Parathyroid adenoma (tissue), 2 donors: ENCODE data around the gene SEC31B.

Experiments used
- H2AFZ ChIP-seq: fragments of 300-600 bp; sonication (generic); one replicate; pipeline ENCODE4 v1.7.0; 2017; ENCODE audit warnings: antibody characterized with exemption, mild to moderate bottlenecking
- H3K27ac ChIP-seq: fragments of 300-600 bp; sonication (generic); one replicate; pipeline ENCODE4 v1.7.0; 2017
- H3K27me3 ChIP-seq: fragments of 300-600 bp; sonication (generic); one replicate; pipeline ENCODE4 v1.7.0; 2017; ENCODE audit warnings: low read length; ENCODE audit not compliant: control insufficient read depth, insufficient read depth
- H3K36me3 ChIP-seq: fragments of 300-600 bp; sonication (generic); one replicate; pipeline ENCODE4 v1.7.0; 2017; ENCODE audit warnings: low read length; ENCODE audit not compliant: control insufficient read depth, insufficient read depth
- H3K4me1 ChIP-seq: fragments of 300-600 bp; sonication (generic); one replicate; pipeline ENCODE4 v1.7.0; 2017; ENCODE audit warnings: control low read depth
- H3K4me2 ChIP-seq: fragments of 300-600 bp; sonication (generic); one replicate; pipeline ENCODE4 v1.7.0; 2017; ENCODE audit warnings: low read length
- H3K4me3 ChIP-seq: fragments of 300-600 bp; sonication (generic); one replicate; pipeline ENCODE4 v1.7.0; 2017; ENCODE audit warnings: low read depth, low read length
- H3K79me2 ChIP-seq: fragments of 300-600 bp; sonication (generic); one replicate; pipeline ENCODE4 v1.7.0; 2017; ENCODE audit warnings: control low read depth
- H3K9ac ChIP-seq: fragments of 300-600 bp; sonication (generic); one replicate; pipeline ENCODE4 v1.7.0; 2017; ENCODE audit warnings: mild to moderate bottlenecking
- H3K9me3 ChIP-seq: fragments of 300-600 bp; sonication (generic); one replicate; pipeline ENCODE4 v1.7.0; 2017; ENCODE audit warnings: low read length; ENCODE audit not compliant: control insufficient read depth
- TF ChIP-seq, protein P1 (sequence below): fragments of 300-600 bp; sonication (generic); IDR thresholded peaks from one replicate; pipeline ENCODE4 v1.7.0; 2017; ENCODE audit warnings: antibody characterized with exemption, mild to moderate bottlenecking
- donor health status: primary hyperparathyroidism.

The SEC31B gene

GRCh38 chr10:100498059-100498458 lies 21.6 kb downstream of the SEC31B start:
- H3K9ac ChIP-seq: no peak overlapping the region
- no peaks in the 10 kb centered on the region for H3K9me3 ChIP-seq
- H2AFZ ChIP-seq: no peak overlapping the region
- H3K27me3 ChIP-seq: no peaks in the 10 kb centered on the region
- H3K4me3 ChIP-seq: no peak overlapping the region
- H3K36me3 ChIP-seq: no peaks in the 10 kb centered on the region
- no peak overlapping the region for H3K4me2 ChIP-seq
- no peak overlapping the region for H3K27ac ChIP-seq
- no peaks in the 10 kb centered on the region for H3K79me2 ChIP-seq
- TF ChIP-seq, protein P1, sequence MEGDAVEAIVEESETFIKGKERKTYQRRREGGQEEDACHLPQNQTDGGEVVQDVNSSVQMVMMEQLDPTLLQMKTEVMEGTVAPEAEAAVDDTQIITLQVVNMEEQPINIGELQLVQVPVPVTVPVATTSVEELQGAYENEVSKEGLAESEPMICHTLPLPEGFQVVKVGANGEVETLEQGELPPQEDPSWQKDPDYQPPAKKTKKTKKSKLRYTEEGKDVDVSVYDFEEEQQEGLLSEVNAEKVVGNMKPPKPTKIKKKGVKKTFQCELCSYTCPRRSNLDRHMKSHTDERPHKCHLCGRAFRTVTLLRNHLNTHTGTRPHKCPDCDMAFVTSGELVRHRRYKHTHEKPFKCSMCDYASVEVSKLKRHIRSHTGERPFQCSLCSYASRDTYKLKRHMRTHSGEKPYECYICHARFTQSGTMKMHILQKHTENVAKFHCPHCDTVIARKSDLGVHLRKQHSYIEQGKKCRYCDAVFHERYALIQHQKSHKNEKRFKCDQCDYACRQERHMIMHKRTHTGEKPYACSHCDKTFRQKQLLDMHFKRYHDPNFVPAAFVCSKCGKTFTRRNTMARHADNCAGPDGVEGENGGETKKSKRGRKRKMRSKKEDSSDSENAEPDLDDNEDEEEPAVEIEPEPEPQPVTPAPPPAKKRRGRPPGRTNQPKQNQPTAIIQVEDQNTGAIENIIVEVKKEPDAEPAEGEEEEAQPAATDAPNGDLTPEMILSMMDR: no peak
- no peaks in the 10 kb centered on the region for H3K4me1 ChIP-seq

GRCh38 chr10:100496567-100496966 lies 23.1 kb downstream of the SEC31B start:
- Histone ChIP-seq H3K27ac (no peak overlapping the region), H3K27me3 (no peaks in the 10 kb centered on the region), H3K9ac (no peak overlapping the region), H3K36me3 (no peaks in the 10 kb centered on the region), H3K4me1 (no peaks in the 10 kb centered on the region), H3K4me2 (no peak overlapping the region), H2AFZ (no peak overlapping the region), H3K4me3 (no peak overlapping the region), H3K9me3 (no peaks in the 10 kb centered on the region), H3K79me2 (no peaks in the 10 kb centered on the region)
- TF ChIP-seq, protein P1: no peak

GRCh38 chr10:100490531-100490930 lies 29.1 kb downstream of the SEC31B start:
- Histone ChIP-seq H3K9me3 (no peaks in the 10 kb centered on the region), H3K27me3 (no peaks in the 10 kb centered on the region)

DNA sequence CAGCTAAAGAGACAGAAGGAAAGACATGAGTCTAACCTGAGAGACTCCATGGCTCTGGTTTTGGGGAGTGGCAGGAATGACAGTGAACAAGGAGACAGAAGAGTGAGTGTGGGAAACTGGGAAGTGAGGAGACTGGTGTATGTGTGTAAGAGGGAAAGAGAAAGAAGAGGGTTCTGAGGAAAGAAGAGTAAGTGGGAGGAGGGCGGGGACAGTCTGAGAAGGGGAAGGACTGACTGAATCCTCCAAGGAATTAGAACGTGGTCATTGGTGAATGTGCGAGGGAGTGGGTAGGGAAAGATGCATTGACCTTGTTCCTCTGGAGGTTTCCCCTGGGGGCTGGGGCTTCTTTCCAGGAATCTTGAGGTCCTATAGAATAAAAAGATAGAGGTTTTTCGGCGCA lies 30.3 kb downstream of the SEC31B start:
- Histone ChIP-seq H3K27ac (no peak overlapping the region), H3K9ac (no peak overlapping the region), H2AFZ (no peak overlapping the region), H3K4me1 (no peaks in the 10 kb centered on the region), H3K4me2 (no peak overlapping the region), H3K27me3 (no peaks in the 10 kb centered on the region), H3K36me3 (no peaks in the 10 kb centered on the region), H3K9me3 (no peaks in the 10 kb centered on the region), H3K4me3 (no peak overlapping the region), H3K79me2 (no peaks in the 10 kb centered on the region)
- TF ChIP-seq, protein P1: no peak

More at GRCh38 chr10:100490531-100490930, 29.1 kb downstream of the SEC31B start:
- no peak overlapping the region for H3K4me2 ChIP-seq
- TF ChIP-seq, protein P1: no peak
- no peak overlapping the region for H3K4me3 ChIP-seq
- no peak overlapping the region for H3K27ac ChIP-seq
- H3K9ac ChIP-seq: no peak overlapping the region
- no peak overlapping the region for H2AFZ ChIP-seq
- H3K36me3 ChIP-seq: no peaks in the 10 kb centered on the region
- H3K4me1 ChIP-seq: no peaks in the 10 kb centered on the region
- no peaks in the 10 kb centered on the region for H3K79me2 ChIP-seq

DNA sequence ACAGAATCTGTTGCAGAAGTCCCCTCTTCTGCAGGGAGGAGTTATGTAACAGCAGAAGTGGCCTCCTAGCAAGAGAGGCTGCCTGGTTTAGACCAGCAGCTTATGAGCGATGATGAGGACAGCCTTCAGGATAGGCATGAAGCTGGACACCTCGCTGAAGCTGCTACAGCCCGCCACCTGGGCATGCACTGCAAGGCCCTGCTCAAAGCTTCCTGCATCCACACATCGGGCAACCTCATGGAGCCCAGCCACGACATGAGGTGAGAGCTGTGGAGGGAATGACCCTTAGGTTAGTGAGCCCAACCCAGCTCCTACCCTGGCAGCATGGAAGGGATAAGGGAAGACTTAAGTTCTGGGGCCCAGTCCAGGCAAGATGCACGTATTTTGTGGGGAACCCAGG lies 32.1 kb downstream of the SEC31B start:
- Histone ChIP-seq H2AFZ (no peak overlapping the region), H3K79me2 (no peaks in the 10 kb centered on the region), H3K4me1 (no peaks in the 10 kb centered on the region), H3K27me3 (no peaks in the 10 kb centered on the region), H3K9me3 (no peaks in the 10 kb centered on the region), H3K4me3 (no peak overlapping the region), H3K27ac (no peak overlapping the region), H3K36me3 (no peaks in the 10 kb centered on the region), H3K4me2 (no peak overlapping the region), H3K9ac (no peak overlapping the region)
- TF ChIP-seq, protein P1: no peak
